Stimulated activated CD4-positive, alpha-beta T cell treated with anti-CD3 and anti-CD28 coated beads, Interleukin-1b, Interleukin-23, amount 100 ng/mL, for 4 hours (primary cell): ENCODE results near the gene LRP1-AS.

Experiments used
- DNase-seq, 2 donors: peaks; one replicate each; pipeline ENCODE4 v3.0.0-alpha.2; 2020; ENCODE audit warnings: low read depth in 2 of 2

Gene LRP1-AS

DNA sequence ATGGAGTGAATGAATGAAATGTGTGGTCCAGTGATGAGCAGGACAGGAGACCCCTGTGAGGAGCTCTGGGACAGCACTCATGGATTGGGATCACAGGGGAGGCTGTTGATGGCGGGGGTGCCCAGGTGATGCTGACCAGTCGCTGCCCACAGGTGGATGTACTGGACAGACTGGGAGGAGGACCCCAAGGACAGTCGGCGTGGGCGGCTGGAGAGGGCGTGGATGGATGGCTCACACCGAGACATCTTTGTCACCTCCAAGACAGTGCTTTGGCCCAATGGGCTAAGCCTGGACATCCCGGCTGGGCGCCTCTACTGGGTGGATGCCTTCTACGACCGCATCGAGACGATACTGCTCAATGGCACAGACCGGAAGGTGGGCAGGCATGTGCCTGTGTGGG, 13.3 kb upstream of the LRP1-AS start:
- DNase-seq: no peak

DNA sequence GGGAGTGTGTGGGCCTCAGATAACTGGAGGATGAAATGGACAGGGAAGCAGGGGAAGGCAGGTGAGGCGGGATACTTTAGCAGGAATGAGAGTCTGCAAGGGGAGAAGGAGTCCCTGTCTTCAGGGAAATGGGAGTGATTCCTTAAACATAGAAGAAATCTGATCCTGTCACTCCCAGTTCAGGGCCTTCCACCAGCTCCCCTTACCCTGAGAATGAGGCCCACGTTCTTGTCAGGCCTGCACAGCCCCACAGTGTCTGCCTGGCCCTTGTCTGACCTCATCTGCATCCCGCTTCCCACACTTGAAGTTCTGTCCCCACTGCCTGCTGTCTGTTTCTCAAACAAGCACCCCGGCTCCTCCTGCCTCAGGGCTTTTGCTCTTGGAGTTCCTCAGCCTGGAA, 12.6 kb upstream of the LRP1-AS start:
- no peak for DNase-seq

DNA sequence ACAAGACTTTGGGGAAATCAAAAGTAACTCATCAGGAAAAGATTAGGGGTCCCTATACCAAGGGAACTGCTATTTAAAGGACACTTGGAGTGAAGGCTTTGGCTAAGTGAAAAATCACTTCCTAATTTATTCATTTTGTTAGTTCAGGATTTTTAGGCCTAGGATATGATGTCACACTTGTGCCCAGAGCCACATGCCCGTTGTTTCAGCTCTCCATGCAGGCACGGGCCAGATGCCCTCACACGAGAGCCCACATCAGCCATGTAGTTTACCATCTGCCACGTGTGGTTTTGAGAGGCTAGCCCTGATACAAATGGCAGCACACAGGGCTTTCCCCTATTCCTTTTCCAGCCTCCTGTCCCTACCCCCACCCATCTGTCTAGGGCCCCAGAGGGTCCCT, 11.9 kb upstream of the LRP1-AS start:
- no peak for DNase-seq

DNA sequence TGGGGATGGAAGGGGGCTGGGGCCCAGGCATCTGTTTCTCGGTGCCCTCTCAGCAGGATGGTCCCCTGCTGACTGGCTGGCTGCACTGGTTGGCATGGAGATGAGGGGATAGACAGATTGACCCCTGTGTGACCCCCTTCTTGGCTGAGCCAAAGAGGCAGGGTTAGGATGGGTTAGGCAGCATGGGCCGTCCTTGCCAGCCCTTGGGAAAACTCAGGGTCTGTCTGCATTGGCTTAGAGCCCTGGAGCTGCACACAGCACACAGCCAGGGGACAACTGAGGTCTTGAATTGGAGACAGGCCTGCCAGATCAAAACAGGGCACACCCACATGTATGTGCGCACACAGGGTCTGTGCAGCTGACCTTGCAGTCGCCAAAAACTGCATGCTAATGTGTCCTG, 11.2 kb upstream of the LRP1-AS start:
- no peak for DNase-seq

DNA sequence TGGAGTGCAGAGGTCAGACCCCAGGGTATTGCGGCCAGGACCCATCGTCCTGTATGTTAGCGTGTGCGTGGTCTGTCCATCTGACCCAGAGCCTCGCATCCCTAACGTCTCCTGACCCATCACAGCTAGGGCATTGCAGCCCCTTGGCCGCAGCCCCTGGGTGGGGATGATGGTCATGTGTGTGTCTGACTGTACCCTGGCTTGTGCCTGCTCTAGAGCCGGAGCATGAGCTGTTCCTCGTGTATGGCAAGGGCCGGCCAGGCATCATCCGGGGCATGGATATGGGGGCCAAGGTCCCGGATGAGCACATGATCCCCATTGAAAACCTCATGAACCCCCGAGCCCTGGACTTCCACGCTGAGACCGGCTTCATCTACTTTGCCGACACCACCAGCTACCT, 10.8 kb upstream of the LRP1-AS start:
- no peak for DNase-seq

DNA sequence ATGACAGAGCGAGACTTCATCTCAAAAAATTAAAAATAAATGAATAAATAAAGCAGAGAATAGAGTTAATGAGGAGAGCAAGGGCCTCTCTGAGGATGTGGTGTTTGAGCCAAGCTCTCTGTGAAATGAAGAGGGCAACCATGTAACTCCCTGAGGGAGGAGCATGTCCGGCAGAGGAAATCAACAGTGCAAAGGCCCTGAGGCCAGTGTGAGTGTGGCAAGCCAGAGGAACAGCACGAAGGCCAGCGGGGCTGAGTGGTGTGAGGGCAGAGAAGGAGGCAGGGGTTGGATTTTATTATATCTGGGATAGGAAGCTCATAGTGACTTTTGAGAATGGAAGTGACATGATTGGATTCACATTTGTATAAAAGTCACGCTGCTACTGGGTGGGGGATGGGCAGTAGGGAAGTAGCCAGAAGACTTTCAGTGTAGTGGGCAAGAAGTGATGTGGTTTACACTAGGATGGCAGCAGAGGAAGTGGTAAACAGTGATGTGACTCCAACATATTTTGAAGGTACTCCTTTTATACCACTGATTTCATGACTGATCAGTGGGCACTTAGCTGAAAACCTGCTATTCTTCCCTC, 10.3 kb upstream of the LRP1-AS start:
- DNase-seq: no peak

DNA sequence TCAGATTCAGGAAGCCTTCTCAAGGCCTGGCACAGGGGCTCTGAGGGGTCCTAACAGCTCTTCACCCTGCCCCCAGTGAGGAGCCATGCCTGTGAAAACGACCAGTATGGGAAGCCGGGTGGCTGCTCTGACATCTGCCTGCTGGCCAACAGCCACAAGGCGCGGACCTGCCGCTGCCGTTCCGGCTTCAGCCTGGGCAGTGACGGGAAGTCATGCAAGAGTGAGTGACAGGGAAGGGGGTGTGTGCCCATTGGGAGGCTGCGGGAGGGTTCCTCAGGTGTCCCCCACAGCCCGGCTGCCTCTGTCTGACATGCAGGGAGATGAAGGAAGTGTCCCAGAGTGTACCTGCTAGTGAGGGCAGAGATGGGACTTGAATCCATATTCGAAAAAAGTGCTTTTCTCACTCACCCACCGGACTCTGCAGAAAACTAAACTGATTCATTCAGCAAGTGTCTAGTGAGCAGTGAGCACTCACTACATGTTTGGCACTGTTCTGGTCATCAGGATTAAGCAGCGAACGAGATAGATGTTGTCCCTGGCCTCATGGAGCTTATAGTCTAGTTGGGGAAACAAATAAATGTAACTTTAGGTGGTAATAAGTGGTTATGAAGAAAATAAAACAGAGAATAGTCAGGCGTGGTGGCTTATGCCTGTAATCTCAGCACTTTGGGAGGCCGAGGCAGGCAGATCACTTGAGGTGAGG, 9.4 kb upstream of the LRP1-AS start:
- no peak for DNase-seq

DNA sequence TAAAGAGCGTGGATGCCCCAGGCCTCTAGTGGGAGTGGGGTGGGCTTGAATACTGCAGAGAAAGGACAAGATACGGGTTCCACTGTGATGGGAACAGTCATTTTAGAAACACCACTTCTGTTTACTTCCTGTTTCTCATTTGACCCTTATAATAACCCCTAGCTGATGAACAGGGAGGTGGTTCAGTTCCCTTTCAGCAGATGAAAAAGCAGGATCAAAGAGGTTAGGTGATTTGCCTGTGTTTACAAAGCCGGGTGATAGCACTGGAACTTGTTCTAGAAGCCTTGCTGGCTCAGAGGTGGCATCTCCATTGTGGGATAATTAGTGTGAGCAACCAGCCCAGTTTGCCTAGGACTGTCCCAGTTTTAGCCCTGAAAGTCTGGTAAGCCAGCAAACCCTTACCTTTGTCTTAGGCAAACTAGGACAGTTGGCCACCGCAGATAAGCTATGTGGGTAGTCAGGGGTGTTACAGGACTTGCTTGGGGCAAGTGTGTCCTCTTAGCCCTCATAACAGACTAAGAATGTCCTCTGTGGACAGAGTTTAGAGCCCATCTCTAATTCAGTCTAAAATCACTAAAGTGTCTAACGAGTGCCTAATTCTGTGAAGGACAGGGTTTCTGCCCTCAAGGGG, 7.5 kb upstream of the LRP1-AS start:
- no peak for DNase-seq

DNA sequence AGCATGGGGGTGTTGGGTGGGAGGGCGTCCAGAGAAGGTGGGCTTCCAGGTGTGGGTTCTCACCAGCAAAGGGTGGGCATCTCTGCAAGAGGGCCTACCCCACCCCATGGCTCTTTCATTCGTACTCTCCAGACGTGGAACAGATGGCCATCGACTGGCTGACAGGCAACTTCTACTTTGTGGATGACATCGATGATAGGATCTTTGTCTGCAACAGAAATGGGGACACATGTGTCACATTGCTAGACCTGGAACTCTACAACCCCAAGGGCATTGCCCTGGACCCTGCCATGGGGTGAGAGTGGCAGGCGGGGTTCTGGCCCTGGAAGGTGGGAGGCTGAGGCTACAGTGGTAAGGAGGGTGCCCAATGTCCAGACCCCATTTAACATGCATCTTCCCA, 6.7 kb upstream of the LRP1-AS start:
- no peak for DNase-seq

DNA sequence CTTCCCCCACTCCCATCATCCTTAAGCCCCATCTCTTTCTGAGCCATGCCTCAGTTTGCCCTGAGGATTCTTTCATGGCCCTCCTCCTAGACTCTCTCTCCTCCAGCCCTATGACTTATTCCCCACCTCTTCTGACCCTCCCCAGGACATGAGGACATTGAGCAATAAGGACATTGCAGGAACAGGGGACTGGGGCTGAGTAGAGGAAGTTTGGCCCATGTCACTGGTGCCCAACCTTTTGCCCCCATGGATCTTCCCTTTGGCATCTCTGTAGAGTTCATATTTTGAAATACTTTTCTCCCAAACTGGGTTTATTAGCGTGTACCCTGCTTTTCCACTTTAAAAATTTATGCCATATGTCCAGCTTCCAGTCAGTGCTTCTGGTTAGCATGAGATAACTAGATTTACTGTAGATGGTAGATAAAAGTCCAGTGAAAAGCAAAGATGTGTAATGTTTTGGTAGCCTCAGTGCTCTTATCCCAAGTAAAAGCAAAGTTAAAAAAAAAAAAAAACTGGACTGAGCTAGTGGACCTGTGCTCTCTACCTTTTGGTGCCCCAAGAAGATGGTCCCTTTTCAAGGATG, 6.1 kb upstream of the LRP1-AS start:
- no peak for DNase-seq

DNA sequence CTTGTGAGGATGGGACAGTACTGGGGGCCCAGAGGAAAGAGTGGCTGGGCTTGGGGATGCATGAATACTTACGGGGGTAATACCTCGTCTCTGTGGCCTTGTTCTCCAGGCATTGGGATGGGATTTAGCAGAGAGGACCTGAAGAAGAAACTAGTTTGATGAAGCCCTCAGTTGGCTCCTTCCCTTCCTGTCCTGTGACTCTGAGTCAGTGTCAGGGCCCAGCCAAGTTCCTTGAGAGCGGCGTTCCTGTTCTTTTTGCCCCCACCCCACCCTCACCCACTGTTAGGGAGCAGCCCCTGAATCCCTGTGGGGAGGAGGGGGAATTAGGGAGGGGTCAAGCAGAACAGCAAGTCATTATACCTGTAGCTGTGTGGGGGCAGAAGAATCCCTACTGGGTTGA, 5.2 kb upstream of the LRP1-AS start:
- no peak for DNase-seq

DNA sequence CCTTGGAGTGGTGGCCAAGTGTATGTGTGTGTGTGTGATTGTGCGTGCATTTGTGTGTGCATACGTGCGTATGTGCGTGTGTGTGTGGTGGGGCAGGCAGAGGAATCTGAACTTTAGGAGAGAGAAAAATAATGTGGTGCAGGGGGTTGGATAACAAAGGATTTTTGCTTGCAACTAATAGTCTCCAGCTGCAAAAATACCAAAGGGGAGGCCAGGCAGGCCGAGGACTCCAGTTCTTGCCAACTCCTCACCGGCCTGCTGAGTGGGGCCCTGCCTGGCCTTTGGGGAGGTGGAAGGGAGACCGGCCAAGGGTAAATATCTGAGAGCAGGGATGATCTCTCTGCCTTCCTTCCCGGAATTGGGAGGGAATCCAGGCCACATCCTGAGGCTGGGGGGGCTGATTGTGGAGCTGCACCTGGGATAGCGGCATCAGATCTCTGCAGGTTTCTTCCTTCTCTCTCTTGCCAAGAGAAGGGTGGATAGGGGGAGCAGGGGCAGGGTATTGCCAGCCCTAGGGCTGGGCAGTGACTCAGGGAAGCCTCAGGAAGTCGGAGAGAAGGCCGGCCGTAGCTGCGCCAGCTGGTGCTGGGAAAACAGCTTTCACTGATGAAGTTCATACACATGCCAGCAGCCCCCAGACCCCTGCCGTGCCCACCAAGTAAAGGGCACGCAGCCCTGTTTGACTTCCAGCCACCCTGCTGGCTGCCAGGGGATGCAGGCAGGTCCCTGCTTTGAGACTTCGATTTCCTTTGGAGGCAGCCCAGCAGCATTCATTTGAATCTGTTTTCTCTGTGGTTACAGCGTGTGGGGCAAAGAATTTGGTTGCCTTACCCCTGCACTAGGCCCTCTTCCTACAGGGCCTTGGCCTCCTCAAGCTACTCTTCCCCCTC, 4.6 kb upstream of the LRP1-AS start:
- DNase-seq: no peak

DNA sequence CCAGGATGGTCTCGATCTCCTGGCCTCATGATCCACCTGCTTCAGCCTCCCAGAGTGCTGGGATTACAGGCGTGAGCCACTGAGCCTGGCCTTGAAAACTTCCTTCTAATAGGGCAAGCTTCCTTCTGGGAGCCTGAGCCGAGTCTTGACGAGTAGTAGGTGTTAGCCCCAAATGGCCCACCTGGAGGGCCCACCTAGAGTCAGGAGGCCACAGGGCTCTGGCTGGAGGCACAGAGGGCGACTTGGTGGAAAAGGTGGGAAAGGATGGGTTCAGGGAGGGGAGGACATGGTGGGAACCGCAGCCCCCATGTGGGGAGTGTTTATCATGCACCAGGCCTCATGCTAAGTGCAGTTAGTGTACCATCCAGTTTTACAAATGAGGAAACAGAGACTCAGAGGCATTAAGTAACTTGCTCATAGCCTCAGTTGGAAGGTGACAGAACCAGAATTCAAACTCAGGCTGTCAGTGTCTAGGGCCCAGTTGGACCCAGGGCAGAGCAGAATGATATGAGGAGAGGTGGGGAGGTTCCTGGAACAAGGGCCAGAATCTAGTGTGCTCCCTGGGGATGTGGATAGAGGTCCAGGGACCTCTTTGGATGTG, 3.1 kb upstream of the LRP1-AS start:
- no peak for DNase-seq

DNA sequence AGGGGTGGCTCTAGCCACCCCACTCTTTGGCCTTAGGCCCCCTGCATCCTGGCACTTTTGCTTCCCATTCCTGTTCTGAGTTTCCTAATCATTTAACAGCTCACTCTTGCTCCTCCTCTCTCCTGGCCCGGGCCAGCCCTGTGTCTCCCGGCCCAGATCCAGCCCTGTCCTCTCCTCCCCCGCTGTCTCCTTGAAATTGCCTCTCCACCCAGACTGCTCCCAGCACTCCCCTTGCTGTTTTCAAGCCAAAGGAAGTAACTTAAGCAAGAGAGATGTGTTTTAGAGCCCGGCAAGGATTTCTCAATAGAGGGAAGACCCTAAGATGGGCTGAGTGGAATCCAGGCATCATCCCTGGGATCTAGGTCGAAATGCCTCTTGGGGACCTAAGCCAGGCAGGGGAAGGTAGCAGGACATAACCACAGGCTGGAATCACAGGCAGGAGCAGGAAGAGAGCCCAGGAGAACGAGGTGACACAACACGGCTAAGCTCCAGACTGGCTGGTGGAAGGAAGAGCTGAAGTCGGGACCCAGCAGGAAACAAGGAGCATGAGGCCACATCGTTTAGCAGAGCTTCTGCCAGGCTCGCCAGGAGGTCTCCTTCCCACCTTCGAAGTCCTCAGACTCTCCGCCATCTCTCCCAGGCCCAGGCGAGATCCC, 2.0 kb upstream of the LRP1-AS start:
- no peak for DNase-seq

DNA sequence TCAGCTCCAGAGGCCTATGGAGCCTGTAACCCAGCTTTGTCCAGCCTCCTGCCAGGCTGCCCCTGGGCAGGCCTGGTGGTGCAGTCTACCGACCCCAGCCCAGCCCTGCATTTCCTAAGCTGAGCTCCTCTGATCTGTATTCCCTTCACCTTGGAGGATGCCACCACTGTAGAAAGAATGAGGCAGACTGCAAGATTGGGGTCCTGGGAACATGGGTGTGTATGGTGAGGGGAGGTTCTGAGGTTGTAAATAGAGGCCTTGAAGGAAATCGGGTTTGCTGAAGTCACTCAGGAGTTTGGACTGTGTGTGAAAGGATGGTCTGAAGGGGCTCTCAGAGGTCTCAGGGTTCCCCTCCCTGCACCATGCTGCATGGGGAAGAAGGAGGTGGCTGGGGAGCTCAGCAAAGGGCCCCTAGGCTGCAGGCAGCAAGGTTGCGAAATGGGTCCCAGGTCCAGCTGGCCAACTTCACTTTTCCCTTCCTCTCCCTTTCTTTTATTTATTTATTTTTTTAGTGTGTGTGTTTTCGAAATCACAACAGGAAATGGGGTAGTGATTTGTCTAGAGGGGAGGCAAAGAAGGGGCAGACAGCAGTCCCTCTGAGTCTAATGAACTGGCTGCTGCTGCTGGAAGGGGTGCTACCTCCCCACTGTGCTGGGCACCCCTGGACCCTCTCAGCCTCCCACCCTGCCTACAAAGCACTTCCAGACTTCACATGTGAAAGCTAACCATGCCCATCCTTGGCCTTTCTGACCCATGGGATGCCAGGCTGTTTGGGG, 1.2 kb upstream of the LRP1-AS start:
- DNase-seq: no peak

DNA sequence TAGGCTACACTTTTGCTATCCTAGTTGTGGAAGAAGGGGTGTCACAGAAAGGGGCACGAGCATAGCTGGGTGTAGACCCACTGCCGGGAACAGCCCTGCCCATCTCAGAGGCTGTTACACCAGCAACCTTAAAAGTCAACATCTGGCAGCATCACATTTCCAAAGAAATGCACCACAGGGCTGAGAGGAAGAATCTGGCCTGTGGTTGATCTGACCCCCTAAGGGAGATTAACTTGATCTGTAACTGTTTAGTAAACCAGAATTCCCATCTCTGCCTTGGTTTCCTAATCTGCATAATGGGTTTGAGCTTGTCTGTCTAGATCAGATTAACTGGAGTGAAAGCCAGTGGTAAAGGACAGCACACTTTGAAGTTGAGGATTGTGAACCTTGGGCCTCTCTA, 1.3 kb downstream of the LRP1-AS start:
- no peak for DNase-seq

DNA sequence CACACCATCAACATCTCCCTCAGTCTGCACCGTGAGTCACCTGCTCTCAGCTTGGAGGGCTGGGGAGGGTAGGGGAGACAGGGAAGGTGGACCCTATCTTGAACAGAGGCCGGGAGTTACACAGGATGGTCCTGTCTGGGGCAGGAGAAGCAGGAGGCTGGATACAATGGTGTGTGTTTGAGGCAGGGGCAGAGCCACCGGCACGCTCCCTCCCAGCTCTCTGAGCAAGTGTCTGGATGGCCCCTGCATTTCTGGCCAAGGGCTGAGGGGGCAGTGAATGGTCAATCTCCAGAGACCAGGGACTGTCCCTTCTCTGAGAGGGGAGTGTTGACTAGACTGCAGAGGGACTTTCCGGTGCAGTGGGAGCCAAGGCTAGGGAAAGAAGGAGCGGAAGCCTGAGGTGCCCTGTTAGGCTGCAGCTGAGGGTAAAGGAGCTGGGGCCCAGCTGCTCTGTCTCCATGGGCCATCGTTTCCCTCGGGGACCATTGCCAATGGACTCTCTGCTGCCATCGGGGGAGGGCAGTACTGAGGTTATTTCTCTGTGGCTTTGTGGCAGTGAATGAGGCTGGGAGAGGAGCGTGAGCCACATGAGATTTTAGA, 1.9 kb downstream of the LRP1-AS start:
- no peak for DNase-seq

DNA sequence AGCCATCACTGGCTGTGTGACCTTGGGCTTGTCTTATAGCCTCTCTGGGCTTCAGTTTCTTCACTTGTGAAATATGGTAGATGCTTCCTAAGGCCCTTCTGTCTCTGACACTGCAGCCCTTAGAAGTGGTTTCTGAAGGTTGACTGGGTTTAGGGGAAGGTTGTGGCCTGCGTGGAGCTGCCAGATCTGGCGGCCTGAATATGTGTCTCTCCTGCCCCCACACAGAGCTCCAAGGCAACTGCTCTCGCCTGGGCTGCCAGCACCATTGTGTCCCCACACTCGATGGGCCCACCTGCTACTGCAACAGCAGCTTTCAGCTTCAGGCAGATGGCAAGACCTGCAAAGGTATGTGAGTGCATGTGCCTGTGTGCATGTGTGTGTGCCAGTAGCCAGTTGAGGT, 4.0 kb downstream of the LRP1-AS start:
- no peak for DNase-seq

DNA sequence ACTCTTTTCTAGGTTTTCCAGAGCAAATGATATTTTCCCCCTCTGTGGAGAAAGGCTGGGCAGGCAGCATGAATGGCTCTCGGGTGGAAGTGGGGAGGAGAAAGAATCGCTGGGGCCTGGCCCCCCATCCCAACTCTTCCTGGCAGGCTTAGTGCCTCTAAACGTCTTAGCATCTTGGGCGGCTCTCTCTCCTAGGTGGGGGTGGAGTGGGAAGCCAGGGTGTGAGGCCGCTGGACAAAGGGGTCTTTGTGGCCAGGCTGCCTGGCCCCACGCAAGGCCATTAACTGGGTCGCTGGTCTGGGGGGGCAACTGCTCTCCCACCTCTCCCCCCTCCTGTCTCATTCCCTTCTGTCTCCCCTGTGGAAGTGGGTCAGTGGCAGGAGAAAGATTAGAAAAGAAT, 4.7 kb downstream of the LRP1-AS start:
- DNase-seq: no peak

DNA sequence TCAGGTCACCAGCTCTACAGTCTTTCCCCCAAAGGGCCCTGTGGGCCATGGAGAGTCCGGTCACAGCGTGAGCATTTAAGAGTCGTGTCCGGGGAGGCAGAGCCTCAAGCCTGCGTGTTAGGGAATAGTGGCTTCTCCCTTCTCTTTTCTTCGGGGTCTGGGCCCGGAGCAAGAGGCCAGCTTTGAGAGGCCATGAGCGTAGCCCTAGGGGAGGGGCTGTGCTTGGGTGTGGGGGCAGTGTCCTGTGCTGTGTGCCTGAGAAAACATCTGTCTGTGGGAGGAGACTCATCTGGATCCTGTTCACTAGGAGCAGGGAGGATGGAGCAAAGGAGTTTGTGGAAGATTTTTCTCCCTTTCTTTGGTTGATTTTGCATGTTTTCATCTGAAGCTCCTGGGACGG, 5.3 kb downstream of the LRP1-AS start:
- no peak for DNase-seq
